Stimulated activated CD8-positive, alpha-beta memory T cell treated with anti-CD3 and anti-CD28 coated beads, Interleukin-4, amount 100 ng/mL, for 1 hour (primary cell): ENCODE results near the gene SRSF3.
"Not testable (repeated sequence)": the region's sequence is repeated elsewhere in the genome, so short reads cannot be mapped to it uniquely, and the experiment has no call there.

Experiments
- DNase-seq, 2 donors: peaks; one replicate each; pipeline ENCODE4 v3.0.0-alpha.2; 2020; ENCODE audit warnings: low read depth in 2 of 2, low spot score in 1 of 2

The SRSF3 gene

GRCh38 chr6:36594029-36594815 lies at the start of gene SRSF3:
Gene SRSF3 (plus strand): TSS chr6:36594362. CDS start chr6:36596763, 2,401 bp downstream.
- peak; percentile 81 to 91 for DNase-seq

- no peak for DNase-seq
Observed at GRCh38 chr6:36545767-36546307, 48.3 kb upstream of the SRSF3 start.

- no peak for DNase-seq
Observed at GRCh38 chr6:36546308-36546919, 47.7 kb upstream of the SRSF3 start.

- DNase-seq = peak; percentile 86 to 89
Observed at GRCh38 chr6:36546920-36547645, 47.1 kb upstream of the SRSF3 start, which contains the start of gene STK38. Gene STK38 (minus strand): TSS chr6:36547479. CDS start chr6:36540202, 7,277 bp downstream.

GRCh38 chr6:36547646-36548400 lies 46.3 kb upstream of the SRSF3 start:
- DNase-seq = no peak

- no peak for DNase-seq
Observed at GRCh38 chr6:36548401-36548743, 45.8 kb upstream of the SRSF3 start.

- DNase-seq = no peak
Observed at GRCh38 chr6:36550473-36551000, 43.6 kb upstream of the SRSF3 start.

- DNase-seq = no peak
Observed at GRCh38 chr6:36555750-36556252, 38.4 kb upstream of the SRSF3 start.

GRCh38 chr6:36556281-36556680 lies 37.9 kb upstream of the SRSF3 start:
- DNase-seq = no peak

GRCh38 chr6:36559011-36559793 lies 35.0 kb upstream of the SRSF3 start:
- DNase-seq = no peak

GRCh38 chr6:36560822-36561221 lies 33.3 kb upstream of the SRSF3 start:
- DNase-seq = no peak

- no peak for DNase-seq
Observed at GRCh38 chr6:36563237-36563927, 30.8 kb upstream of the SRSF3 start.

- DNase-seq = no peak
Observed at GRCh38 chr6:36563928-36564284, 30.3 kb upstream of the SRSF3 start.

GRCh38 chr6:36566418-36566905 lies 27.7 kb upstream of the SRSF3 start:
- no peak for DNase-seq

- DNase-seq = no peak
Observed at GRCh38 chr6:36570264-36570663, 23.9 kb upstream of the SRSF3 start.

- DNase-seq = no peak
Observed at GRCh38 chr6:36571122-36572043, 22.8 kb upstream of the SRSF3 start.

- not testable (repeated sequence) for DNase-seq
Observed at GRCh38 chr6:36572353-36573311, 21.5 kb upstream of the SRSF3 start.
